K562 (cell line): ENCODE data around the gene FN3K. TPM values are rescaled to one million over a fixed set of nuclear protein-coding genes. Genes with fewer than 3 reads are reported as not detected.
A peak's percentile ranks its signal among the peaks of the same experiment; 100 is the strongest.

ENCODE experiments used
- ARID4B ChIP-seq: sonication (generic); formaldehyde crosslinking; IDR thresholded peaks from 2 replicates; pipeline ENCODE4 v1.8.0; 2022; ENCODE audit warnings: mild to moderate bottlenecking, missing genetic modification reagents
- CTCFL ChIP-seq: IDR thresholded peaks from 2 replicates; pipeline ENCODE4 v1.6.1; 2011; ENCODE audit warnings: borderline replicate concordance, low read depth, mild to moderate bottlenecking, moderate library complexity, low read length; ENCODE audit not compliant: insufficient read depth, poor library complexity, severe bottlenecking
- ELK1 ChIP-seq: sonication (generic); formaldehyde crosslinking; IDR thresholded peaks from 2 replicates; pipeline ENCODE4 v1.8.1; 2022; ENCODE audit warnings: missing genetic modification reagents
- ETV1 ChIP-seq: fragments of 450-650 bp; conservative IDR thresholded peaks from 2 replicates; pipeline ENCODE4 v1.6.1; 2016; ENCODE audit warnings: missing genetic modification characterization, control low read depth, low read depth, missing compliant biosample characterization
- FOXJ3 ChIP-seq: sonication (generic); formaldehyde crosslinking; IDR thresholded peaks from 2 replicates; pipeline ENCODE4 v1.4.0; 2020; ENCODE audit warnings: mild to moderate bottlenecking, missing genetic modification reagents
- GTF2B ChIP-seq: IDR thresholded peaks from 2 replicates; pipeline ENCODE4 v1.6.1; 2011; ENCODE audit not compliant: insufficient read length; ENCODE audit errors: extremely low read depth
- KAT7 ChIP-seq: sonication (generic); formaldehyde crosslinking; IDR thresholded peaks from 2 replicates; pipeline ENCODE4 v1.8.0; 2022; ENCODE audit warnings: missing genetic modification reagents, mild to moderate bottlenecking, borderline replicate concordance
- NFE2 ChIP-seq: IDR thresholded peaks from 2 replicates; pipeline ENCODE4 v1.6.1; 2014; ENCODE audit warnings: antibody characterized with exemption, low read depth
- NRF1 ChIP-seq, 2 experiments: fragments of 450-650 bp; IDR thresholded peaks in 1 of 2; conservative IDR thresholded peaks in 1 of 2; 2 replicates each; pipeline ENCODE4 v1.6.1; 2014; ENCODE audit warnings: mild to moderate bottlenecking in 2 of 2
- TAF15 ChIP-seq: fragments of 200-400 bp; formaldehyde crosslinking; IDR thresholded peaks from 2 replicates; pipeline ENCODE4 v1.6.1; 2017; ENCODE audit warnings: mild to moderate bottlenecking, low read depth, low read length, moderate library complexity
- TEAD1 ChIP-seq, 2 experiments: fragments of 450-650 bp in 1 of 2; sonication (generic) in 1 of 2; formaldehyde crosslinking; IDR thresholded peaks; 2 replicates each; pipeline versions ENCODE4 v1.4.0 to v1.8.0; 2020 to 2022; ENCODE audit warnings: mild to moderate bottlenecking in 2 of 2, missing genetic modification reagents in 1 of 2
- ZNF175 ChIP-seq: fragments of 200-800 bp; sonication (Bioruptor generic); IDR thresholded peaks from 2 replicates; pipeline ENCODE4 v1.6.1; 2016; ENCODE audit warnings: low read depth, mild to moderate bottlenecking, missing genetic modification characterization, missing compliant biosample characterization
- ZNF280B ChIP-seq: fragments of 250-450 bp; sonication (Bioruptor Pico); IDR thresholded peaks from 2 replicates; pipeline ENCODE4 v1.5.1; 2021; ENCODE audit warnings: mild to moderate bottlenecking
- ZNF589 ChIP-seq: fragments of 200-800 bp; sonication (Bioruptor generic); IDR thresholded peaks from 2 replicates; pipeline ENCODE4 v1.6.1; 2016; ENCODE audit warnings: low read depth, missing genetic modification characterization, missing compliant biosample characterization
- polyA plus RNA-seq, 8 experiments: library from polyadenylated mRNA; depleted of rRNA in 4 of 8; stranded (reverse) in 5 of 8; unstranded in 3 of 8; fragments of >200 nt; fragmentation: Nextera tagmentation in 2 of 8; fragmentation: Illumina TruSeq in 1 of 8; extraction: Ambion mirVana in 2 of 8; extraction: Trizol in 1 of 8; gene quantifications; 2 replicates each; pipeline versions ENCODE4 v1.2.1 to v1.2.3, GENCODE V29; 2011 to 2014; ENCODE audit warnings: inconsistent platforms in 1 of 8, missing spikeins in 1 of 8
- total RNA-seq, 7 experiments: library from RNA; depleted of rRNA in 6 of 7; stranded (reverse); fragments of >200 nt in 6 of 7; fragmentation: Illumina TruSeq in 2 of 7; extraction: Trizol in 2 of 7; gene quantifications; 2 replicates each; pipeline versions ENCODE4 v1.2.1 to v1.2.3, GENCODE V29; 2011 to 2021; ENCODE audit warnings: low replicate concordance in 1 of 7

Gene FN3K
- total and polyA plus RNA-seq, 9 of the 15 experiments (the other 6 are each of a cell fraction or from before 2014, with no cell fraction given): 0.08 to 22.7 (median 3.8) TPM

- TF ChIP-seq ARID4B (CRISPR knock-in tag): no peak
- no peak for TF ChIP-seq ZNF589 (CRISPR knock-in tag)
- TF ChIP-seq CTCFL: no peak
- no peak for TF ChIP-seq FOXJ3 (CRISPR knock-in tag)
- TF ChIP-seq KAT7 (CRISPR knock-in tag): peak; percentile 91; the same call in 1 of the 2 replicates
- TF ChIP-seq ELK1: no peak
- no peak for TF ChIP-seq NFE2
- no peak for TF ChIP-seq ZNF175 (CRISPR knock-in tag)
- peak; percentile 77 to 80 for TF ChIP-seq NRF1 (conservative IDR thresholded peaks at IDR 0.05 in 1 of 2, IDR thresholded peaks at IDR 0.05 in 1 of 2)
- no peak for TF ChIP-seq ZNF280B (CRISPR knock-in tag)
- TF ChIP-seq ETV1: no peak
- TF ChIP-seq TAF15: no peak
- TF ChIP-seq GTF2B: no peak
- 0 out of 4 replicates have a peak, but pooled peaks of 1 of the 2 experiments have one; percentile 19 for TF ChIP-seq TEAD1 (CRISPR knock-in tag; IDR thresholded peaks at IDR 0.05)
These were observed at the start of gene FN3K (continued) for GRCh38 chr17:82734987-82735866.
